ENCODE results near the gene ZNF670.

- TF ChIP-seq CTCF (IDR thresholded peaks at IDR 0.05; ENCODE audit: low read depth, low read length) (no peak), EZH2phosphoT487 (IDR thresholded peaks at IDR 0.05; ENCODE audit: low read depth) (no peak)
These were observed 27.4 kb upstream of the ZNF670 start for GRCh38 chr1:247105966-247106365.
